HEK293T (cell line): ENCODE results near the gene MACROD1.

Source experiments
- BHLHE40 ChIP-seq: fragments of 450-650 bp; IDR thresholded peaks from 2 replicates; pipeline ENCODE4 v1.6.1; 2016; ENCODE audit warnings: mild to moderate bottlenecking, moderate library complexity, borderline replicate concordance
- ELF4 ChIP-seq: fragments of 450-650 bp; IDR thresholded peaks from 2 replicates; pipeline ENCODE4 v1.6.1; 2017; ENCODE audit warnings: antibody characterized with exemption
- FOXA1 ChIP-seq: fragments of 450-650 bp; IDR thresholded peaks from 2 replicates; pipeline ENCODE4 v1.6.1; 2016; ENCODE audit warnings: mild to moderate bottlenecking
- FOXK2 ChIP-seq: fragments of 450-650 bp; IDR thresholded peaks from 2 replicates; pipeline ENCODE4 v1.6.1; 2016; ENCODE audit warnings: mild to moderate bottlenecking
- L3MBTL2 ChIP-seq: fragments of 450-650 bp; conservative IDR thresholded peaks from 2 replicates; pipeline ENCODE4 v1.6.1; 2016; ENCODE audit warnings: mild to moderate bottlenecking
- LEF1 ChIP-seq: fragments of 450-650 bp; IDR thresholded peaks from 2 replicates; pipeline ENCODE4 v1.6.1; 2017; ENCODE audit warnings: mild to moderate bottlenecking, borderline replicate concordance
- SP1 ChIP-seq: fragments of 450-650 bp; IDR thresholded peaks from 2 replicates; pipeline ENCODE4 v1.6.1; 2017
- SUZ12 ChIP-seq: fragments of 450-650 bp; IDR thresholded peaks from 2 replicates; pipeline ENCODE4 v1.6.1; 2016; ENCODE audit warnings: mild to moderate bottlenecking

DNA sequence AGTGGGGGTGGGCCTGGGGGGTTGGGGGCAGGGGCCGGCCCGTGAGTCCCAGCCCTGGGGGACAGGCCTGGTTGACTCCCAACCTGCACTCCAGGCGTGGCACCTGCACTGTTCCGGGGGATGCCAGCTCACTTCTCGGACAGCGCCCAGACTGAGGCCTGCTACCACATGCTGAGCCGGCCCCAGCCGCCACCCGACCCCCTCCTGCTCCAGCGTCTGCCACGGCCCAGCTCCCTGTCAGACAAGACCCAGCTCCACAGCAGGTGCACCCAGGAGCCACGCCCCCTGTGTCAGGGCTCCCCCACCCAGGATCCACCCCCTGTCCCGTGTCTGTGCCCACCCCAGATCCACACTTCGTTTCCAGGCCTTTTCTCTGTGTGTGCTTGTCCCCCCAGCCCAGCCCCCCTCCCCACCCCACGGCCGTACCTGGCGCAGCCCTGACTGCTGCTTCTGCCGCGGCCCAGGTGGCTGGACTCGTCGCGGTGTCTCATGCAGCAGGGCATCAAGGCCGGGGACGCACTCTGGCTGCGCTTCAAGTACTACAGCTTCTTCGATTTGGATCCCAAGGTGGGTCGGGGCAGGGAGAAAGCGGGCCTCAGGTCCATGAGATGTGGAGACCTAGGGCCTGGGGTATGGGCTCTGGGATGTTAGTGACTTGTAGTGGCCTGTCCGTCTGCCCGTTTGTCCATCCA is 45.4 kb upstream of the MACROD1 start:
- TF ChIP-seq LEF1, result no peak
- TF ChIP-seq ELF4, result no peak
- no peak for TF ChIP-seq SP1
- TF ChIP-seq FOXK2, result no peak
- TF ChIP-seq FOXA1, result no peak
- TF ChIP-seq L3MBTL2, result no peak
- TF ChIP-seq SUZ12, result no peak
- no peak for TF ChIP-seq BHLHE40
